Measurements from ENCODE around the gene CTXN1.
"Not testable (repeated sequence)": the region's sequence is repeated elsewhere in the genome, so short reads cannot be mapped to it uniquely, and the experiment has no call there.

CTXN1 gene

GRCh38 chr19:7926727-7927604 is 1.0 kb upstream of the CTXN1 start:
- no peak for DNase-seq (ENCODE audit: low read depth in 4 of 4, low spot score in 1 of 4)

GRCh38 chr19:7925171-7925851 is 624 bp downstream of the CTXN1 start:
- DNase-seq (ENCODE audit: low read depth in 4 of 4, low spot score in 1 of 4), result peak in 3 of 4 experiments; percentile 59 to 67 (median 60)

- DNase-seq (ENCODE audit: low read depth in 4 of 4, low spot score in 1 of 4), result no peak
These were observed 1.2 kb downstream of the CTXN1 start for GRCh38 chr19:7924651-7925170.

- DNase-seq (ENCODE audit: low read depth in 4 of 4, low spot score in 1 of 4), result no peak
These were observed 1.7 kb downstream of the CTXN1 start for GRCh38 chr19:7924241-7924640.

- no peak for DNase-seq (ENCODE audit: low read depth in 4 of 4, low spot score in 1 of 4)
These were observed 2.4 kb downstream of the CTXN1 start for GRCh38 chr19:7923295-7924191.

- DNase-seq (ENCODE audit: low read depth in 4 of 4, low spot score in 1 of 4), result no peak
These were observed 3.1 kb downstream of the CTXN1 start for GRCh38 chr19:7922836-7923195.

GRCh38 chr19:7921967-7922835 is 3.7 kb downstream of the CTXN1 start:
- no peak for DNase-seq (ENCODE audit: low read depth in 4 of 4, low spot score in 1 of 4)

GRCh38 chr19:7921302-7921966 is 4.5 kb downstream of the CTXN1 start:
- no peak for DNase-seq (ENCODE audit: low read depth in 4 of 4, low spot score in 1 of 4)

GRCh38 chr19:7920519-7921301 is 5.2 kb downstream of the CTXN1 start:
- peak; percentile 100 for DNase-seq (ENCODE audit: low read depth in 4 of 4, low spot score in 1 of 4)

GRCh38 chr19:7919610-7920518 is 6.1 kb downstream of the CTXN1 start, which contains the start of gene SNAPC2:
Gene SNAPC2, plus strand, starts transcription at chr19:7920338. Its CDS starts 29 bp downstream, at chr19:7920367.
- DNase-seq (ENCODE audit: low read depth in 4 of 4, low spot score in 1 of 4), result peak; percentile 87 to 96 (median 91)

GRCh38 chr19:7918615-7919421 is 7.1 kb downstream of the CTXN1 start:
- no peak for DNase-seq (ENCODE audit: low read depth in 4 of 4, low spot score in 1 of 4)

GRCh38 chr19:7918062-7918614 is 7.8 kb downstream of the CTXN1 start:
- not testable (repeated sequence) for DNase-seq (ENCODE audit: low read depth in 4 of 4, low spot score in 1 of 4)

- DNase-seq (ENCODE audit: low read depth in 4 of 4, low spot score in 1 of 4), result peak in 1 of 4 experiments; percentile 51
These were observed 8.5 kb downstream of the CTXN1 start for GRCh38 chr19:7917267-7918061.

GRCh38 chr19:7916955-7917266 is 9.0 kb downstream of the CTXN1 start:
- no peak for DNase-seq (ENCODE audit: low read depth in 4 of 4, low spot score in 1 of 4)

- DNase-seq (ENCODE audit: low read depth in 4 of 4, low spot score in 1 of 4), result peak in 2 of 4 experiments; percentile 49 to 55
These were observed 9.6 kb downstream of the CTXN1 start for GRCh38 chr19:7916103-7916954.

Data from stimulated activated CD4-positive, alpha-beta T cell treated with anti-CD3 and anti-CD28 coated beads, Interleukin-1b, Interleukin-23, amount 100 ng/mL, for 24 hours (primary cell).